HCT116 (cell line): ENCODE measurements around the gene PYGO2. TPM values are rescaled to one million over a fixed set of nuclear protein-coding genes. Genes with fewer than 3 reads are reported as not detected.

Source experiments
- ATAC-seq: fragments of 200-7000 bp; cut with Tn5 transposase; 2 replicates; pipeline ENCODE4 v1.9.1; 2020; ENCODE audit warnings: mild to moderate bottlenecking, moderate library complexity
- BruUV-seq: library from RNA; stranded (reverse); fragments of 400-500 nt; replicated peaks from 2 replicates; lab custom pipeline; 2021; lab: Mats Ljungman, UMichigan
- CTCF ChIA-PET: fragments of 300-600 bp; sonication (Branson Sonifier 250); formaldehyde crosslinking; loops from one replicate; lab custom pipeline; 2021; ENCODE audit warnings: antibody characterized with exemption; lab: Charles Lee
- POLR2A ChIA-PET: fragments of 300-600, 350-600 bp; sonication (Branson Sonifier 250); formaldehyde crosslinking; loops from one replicate; lab custom pipeline; 2021; ENCODE audit warnings: antibody characterized with exemption; lab: Charles Lee
- RAD21 ChIA-PET, 2 experiments: fragments of 300-600 bp; sonication (Branson Sonifier 250); formaldehyde crosslinking; loops; one replicate each; lab custom pipeline; 2023; ENCODE audit warnings: low total read pairs in 2 of 2; ENCODE audit not compliant: uncharacterized antibody in 2 of 2, unreplicated experiment in 2 of 2, low non-redundant PET in 1 of 2; lab: Charles Lee
- DNase-seq: peaks from one replicate; pipeline ENCODE4 v3.0.0-alpha.2; 2010; ENCODE audit warnings: low read depth, low spot score
- H2AFZ ChIP-seq: fragments of 200-600 bp; shearing (Covaris generic), sonication (generic); 2 replicates; pipeline ENCODE4 v1.6.1; 2017; ENCODE audit warnings: low read depth, mixed run types, mixed read lengths, antibody characterized with exemption, low read length; ENCODE audit not compliant: poor library complexity, severe bottlenecking
- H3K27ac ChIP-seq: 2 replicates; pipeline ENCODE4 v1.5.1; 2012; ENCODE audit warnings: low read depth, low read length
- H3K27me3 ChIP-seq: fragments of 200-600 bp; sonication (generic); 2 replicates; pipeline ENCODE4 v1.6.1; 2016; ENCODE audit warnings: mixed run types, low read length, mixed read lengths; ENCODE audit not compliant: insufficient read depth
- H3K36me3 ChIP-seq, 2 experiments: fragments of 200-500 bp in 1 of 2; fragments of 200-600 bp in 1 of 2; sonication (Bioruptor generic) in 1 of 2; sonication (generic) in 1 of 2; 2 replicates each; pipeline versions ENCODE4 v1.5.1 to v1.6.1; 2014 to 2016; ENCODE audit warnings: low read length in 2 of 2, inconsistent platforms in 1 of 2, mixed read lengths in 1 of 2, mixed run types in 1 of 2; ENCODE audit not compliant: insufficient read depth in 2 of 2, control insufficient read depth in 1 of 2
- H3K4me1 ChIP-seq, 2 experiments: fragments of 200-600 bp in 1 of 2; sonication (generic) in 1 of 2; 2 replicates each; pipeline versions ENCODE4 v1.5.1 to v1.6.1; 2012 to 2017; ENCODE audit warnings: low read length in 2 of 2, inconsistent platforms in 1 of 2, mild to moderate bottlenecking in 1 of 2, mixed read lengths in 1 of 2, mixed run types in 1 of 2, moderate library complexity in 1 of 2; ENCODE audit not compliant: insufficient read depth in 2 of 2, control insufficient read depth in 1 of 2
- H3K4me2 ChIP-seq: fragments of 200-600 bp; sonication (generic); 2 replicates; pipeline ENCODE4 v1.6.1; 2017; ENCODE audit warnings: mixed run types, low read length, mixed read lengths
- H3K4me3 ChIP-seq, 2 experiments: fragments of 200-600 bp in 1 of 2; sonication (generic) in 1 of 2; replicated peaks in 1 of 2; 2 replicates each; pipeline ENCODE4 v1.5.1; 2011 to 2016; ENCODE audit warnings: low read length in 2 of 2, control low read depth in 1 of 2, low read depth in 1 of 2, mild to moderate bottlenecking in 1 of 2, mixed read lengths in 1 of 2, mixed run types in 1 of 2
- H3K79me2 ChIP-seq: fragments of 200-600 bp; sonication (generic); 2 replicates; pipeline ENCODE4 v1.6.1; 2017; ENCODE audit warnings: mild to moderate bottlenecking, mixed run types, low read length, moderate library complexity, mixed read lengths; ENCODE audit not compliant: insufficient read depth
- H3K9ac ChIP-seq: fragments of 200-600 bp; sonication (generic); 2 replicates; pipeline ENCODE4 v1.6.1; 2016; ENCODE audit warnings: low read length, mixed read lengths
- H3K9me2 ChIP-seq: fragments of 200-600 bp; sonication (generic), shearing (Covaris generic); 2 replicates; pipeline ENCODE4 v1.6.1; 2017; ENCODE audit warnings: mixed run types, mild to moderate bottlenecking, moderate library complexity; ENCODE audit not compliant: insufficient read depth
- H3K9me3 ChIP-seq, 2 experiments: fragments of 200-500 bp in 1 of 2; fragments of 200-600 bp in 1 of 2; sonication (Bioruptor generic) in 1 of 2; sonication (generic) in 1 of 2; 2 replicates each; pipeline ENCODE4 v1.6.1; 2014 to 2017; ENCODE audit warnings: low read length in 2 of 2, mixed read lengths in 2 of 2, inconsistent platforms in 1 of 2, low read depth in 1 of 2, mild to moderate bottlenecking in 1 of 2, mixed run types in 1 of 2, moderate library complexity in 1 of 2; ENCODE audit not compliant: control insufficient read depth in 1 of 2, insufficient read depth in 1 of 2
- H4K20me1 ChIP-seq: fragments of 200-600 bp; sonication (generic), shearing (Covaris generic); 2 replicates; pipeline ENCODE4 v1.6.1; 2017; ENCODE audit warnings: mixed run types, mild to moderate bottlenecking, moderate library complexity; ENCODE audit not compliant: insufficient read depth
- CTCF ChIP-seq, 3 experiments: fragments of 200-600 bp in 1 of 3; sonication (generic) in 1 of 3; IDR thresholded peaks in 2 of 3; conservative IDR thresholded peaks in 1 of 3; 2 replicates each; pipeline ENCODE4 v1.5.1; 2012 to 2017; ENCODE audit warnings: low read depth in 2 of 3, low read length in 2 of 3, antibody characterized with exemption in 1 of 3, borderline replicate concordance in 1 of 3, control low read depth in 1 of 3, mild to moderate bottlenecking in 1 of 3, mixed read lengths in 1 of 3, mixed run types in 1 of 3, moderate library complexity in 1 of 3; ENCODE audit not compliant: insufficient read depth in 1 of 3
- YY1 ChIP-seq: IDR thresholded peaks from 2 replicates; pipeline ENCODE4 v1.6.1; 2011; ENCODE audit warnings: low read length, low read depth, moderate library complexity, mild to moderate bottlenecking; ENCODE audit not compliant: insufficient replicate concordance; ENCODE audit errors: extremely low read depth
- ZFX ChIP-seq: fragments of 450-650 bp; IDR thresholded peaks from 2 replicates; pipeline ENCODE4 v1.6.1; 2017
- intact Hi-C: fragments of 100-400 bp; cut with micrococcal nuclease; formaldehyde crosslinking; loops from 2 replicates; pipeline ENCODE4 v1.10.0; 2022
- total RNA-seq: library from RNA; stranded (reverse); gene quantifications from one replicate; pipeline ENCODE4 v1.2.1, GENCODE V29; 2021; ENCODE audit not compliant: unreplicated experiment

PYGO2 gene
- total RNA-seq, 1 experiment from 2014 or later: 37.2 TPM

GRCh38 chr1:154938604-154939399 lies 22.8 kb downstream of the PYGO2 start:
- H3K79me2 ChIP-seq: no peaks in the 10 kb centered on the region

More at GRCh38 chr1:154938604-154939399, 22.8 kb downstream of the PYGO2 start:
- Histone ChIP-seq H3K4me1 (peaks cover 15 to 45% of the 10 kb centered on the region in 2 experiments), H3K4me2 (peak overlapping the region; percentile 83; the same call in 1 of the 2 replicates), H3K9me3 (no peaks in the 10 kb centered on the region), H3K27me3 (no peaks in the 10 kb centered on the region), H3K9me2 (no peaks in the 10 kb centered on the region), H3K4me3 (no peak overlapping the region), H3K36me3 (no peaks in the 10 kb centered on the region), H3K27ac (no peak overlapping the region), H2AFZ (no peak overlapping the region), H4K20me1 (no peaks in the 10 kb centered on the region), H3K9ac (no peak overlapping the region)
- ATAC-seq (no peak), DNase-seq (no peak)
- TF ChIP-seq ZFX (no peak), YY1 (no peak), CTCF (IDR thresholded peaks at IDR 0.05 in 2 of 3, conservative IDR thresholded peaks at IDR 0.05 in 1 of 3; ENCODE audit: borderline replicate concordance in 1 of 3, insufficient read depth in 1 of 3, low read depth in 2 of 3, low read length in 2 of 3) (no peak)
- ChIA-PET POLR2A (interaction anchor here (0.7 to 1.3 kb wide), 2 partner anchors 23 to 129 kb away, joined by 3 to 4 read pairs; partner anchors contain the start of gene PYGO2), RAD21 (interaction anchor here in 1 of 2 experiments (0.5 kb wide), 1 partner anchor 127 kb away, joined by 3 read pairs; no protein-coding TSS in a partner anchor), CTCF (no interaction called here)
- intact Hi-C loops: no loop called here
- no TSS peak for BruUV-seq
